ENCODE measurements around the gene UBR4. TPM values are rescaled to one million over a fixed set of nuclear protein-coding genes. Genes with fewer than 3 reads are reported as not detected.
"Not testable (repeated sequence)": the region's sequence is repeated elsewhere in the genome, so short reads cannot be mapped to it uniquely, and the experiment has no call there.

The UBR4 gene
- polyA plus RNA-seq, 2 of the 4 experiments (the other 2 are of a cell fraction) = 55.8 to 74.3 TPM

DNA sequence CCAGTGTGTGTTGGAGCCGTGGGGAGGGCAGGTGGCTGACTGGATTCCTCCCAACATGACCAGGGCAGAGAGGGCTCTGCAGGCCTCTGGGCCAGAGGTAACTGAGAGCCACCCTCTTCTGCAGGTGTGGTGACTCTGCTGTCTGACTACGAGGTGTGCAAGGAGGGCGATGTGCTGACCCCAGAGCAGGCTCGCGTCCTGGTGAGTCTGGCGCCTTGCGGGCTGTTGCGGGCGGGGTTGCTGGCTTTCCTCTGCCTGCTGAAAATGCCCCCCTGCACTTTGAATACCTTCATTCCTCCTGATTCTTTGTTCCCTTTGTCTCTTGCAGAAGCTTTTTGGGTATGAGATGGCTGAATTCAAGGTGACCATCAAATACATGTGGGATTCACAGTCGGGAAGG, 48.3 kb upstream of the UBR4 start (continued):
- TF ChIP-seq HES2 (IDR thresholded peaks at IDR 0.05) (no peak), SREBF2 (IDR thresholded peaks at IDR 0.05) (no peak), FOSL2 (IDR thresholded peaks at IDR 0.05) (no peak), FOSL2 (CRISPR knock-in tag; IDR thresholded peaks at IDR 0.05) (no peak), MAFK (IDR thresholded peaks at IDR 0.05; ENCODE audit: partially characterized antibody) (no peak), TP53 (CRISPR knock-in tag; IDR thresholded peaks at IDR 0.05) (no peak)

DNA sequence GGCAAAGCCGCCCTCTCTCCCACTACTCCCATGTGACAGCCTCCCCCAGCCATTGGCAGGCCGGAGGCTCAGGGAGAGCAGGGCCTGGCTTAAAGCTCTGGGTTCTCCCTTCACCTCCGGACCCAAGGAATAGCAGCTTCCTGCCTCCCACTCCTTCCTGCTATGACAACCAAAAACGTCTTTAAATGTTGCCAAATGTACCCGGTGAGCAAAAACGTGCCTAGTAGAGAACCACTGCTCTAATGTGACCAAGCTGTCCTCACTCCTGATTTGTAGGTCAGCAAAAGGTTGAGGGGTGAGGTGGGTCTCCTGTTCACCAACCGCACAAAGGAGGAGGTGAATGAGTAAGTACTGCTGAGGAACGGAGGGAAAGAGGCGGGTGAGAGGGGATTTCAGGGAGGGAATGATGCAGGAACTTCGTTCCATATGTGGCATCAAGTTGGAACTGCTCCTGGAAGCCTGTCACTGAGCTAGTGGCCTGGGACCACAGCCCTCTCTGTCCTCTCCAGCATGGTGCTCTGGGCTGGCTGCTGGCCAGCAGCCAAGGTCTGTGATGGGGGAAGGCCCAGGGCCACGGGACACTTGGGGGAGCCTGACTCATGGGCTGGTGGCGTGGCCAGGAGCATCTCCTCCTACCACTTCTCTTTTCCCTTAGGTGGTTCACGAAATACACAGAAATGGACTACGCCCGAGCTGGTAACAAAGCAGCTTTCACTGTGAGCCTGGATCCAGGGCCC, 47.3 kb upstream of the UBR4 start:
- ChIA-PET CTCF (interaction anchor here (0.6 to 2.4 kb wide), 3 partner anchors 16 to 144 kb away, joined by 3 to 12 read pairs (median 5); no protein-coding TSS in a partner anchor), POLR2A (no interaction called here)
- FAIRE-seq = no peak
- no peak for DNase-seq (ENCODE audit: low read depth in 1 of 2, low spot score in 1 of 2)
- no peak overlapping the region for H3K4me3 ChIP-seq
- no peaks in the 10 kb centered on the region for H3K9me3 ChIP-seq
- H3K27ac ChIP-seq = no peak overlapping the region
- TF ChIP-seq KDM1A (IDR thresholded peaks at IDR 0.05; ENCODE audit: low read depth) (no peak), CTCF (IDR thresholded peaks at IDR 0.05) (no peak), ZFP36 (IDR thresholded peaks at IDR 0.05; ENCODE audit: borderline replicate concordance, partially characterized antibody) (no peak), PHF8 (IDR thresholded peaks at IDR 0.05; ENCODE audit: borderline replicate concordance, low read depth) (no peak), SREBF2 (IDR thresholded peaks at IDR 0.05) (no peak), KDM5A (IDR thresholded peaks at IDR 0.05) (no peak), MYC (IDR thresholded peaks at IDR 0.05; ENCODE audit: borderline replicate concordance, low read length) (no peak), CBX2 (IDR thresholded peaks at IDR 0.05; ENCODE audit: borderline replicate concordance, low read depth) (no peak), SMC3 (IDR thresholded peaks at IDR 0.05) (no peak), MAFK (IDR thresholded peaks at IDR 0.05; ENCODE audit: partially characterized antibody) (no peak), MAZ (IDR thresholded peaks at IDR 0.05; ENCODE audit: borderline replicate concordance, low read depth, low read length) (no peak), JUNB (IDR thresholded peaks at IDR 0.05) (no peak), EP300 (IDR thresholded peaks at IDR 0.05) (no peak)
- TF ChIP-seq, protein P1, sequence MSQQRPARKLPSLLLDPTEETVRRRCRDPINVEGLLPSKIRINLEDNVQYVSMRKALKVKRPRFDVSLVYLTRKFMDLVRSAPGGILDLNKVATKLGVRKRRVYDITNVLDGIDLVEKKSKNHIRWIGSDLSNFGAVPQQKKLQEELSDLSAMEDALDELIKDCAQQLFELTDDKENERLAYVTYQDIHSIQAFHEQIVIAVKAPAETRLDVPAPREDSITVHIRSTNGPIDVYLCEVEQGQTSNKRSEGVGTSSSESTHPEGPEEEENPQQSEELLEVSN (IDR thresholded peaks at IDR 0.05; ENCODE audit: borderline replicate concordance, low read depth) = no peak
- H3K4me1 ChIP-seq = peaks cover 16% of the 10 kb centered on the region; the same call in 2 of the 3 replicates
- WGBS (ENCODE audit: missing lambda C conversion rate) = 71% methylated on average over 12 of the region's 15 CpGs
- no peak overlapping the region for H3K4me2 ChIP-seq
- no peak for ATAC-seq

DNA sequence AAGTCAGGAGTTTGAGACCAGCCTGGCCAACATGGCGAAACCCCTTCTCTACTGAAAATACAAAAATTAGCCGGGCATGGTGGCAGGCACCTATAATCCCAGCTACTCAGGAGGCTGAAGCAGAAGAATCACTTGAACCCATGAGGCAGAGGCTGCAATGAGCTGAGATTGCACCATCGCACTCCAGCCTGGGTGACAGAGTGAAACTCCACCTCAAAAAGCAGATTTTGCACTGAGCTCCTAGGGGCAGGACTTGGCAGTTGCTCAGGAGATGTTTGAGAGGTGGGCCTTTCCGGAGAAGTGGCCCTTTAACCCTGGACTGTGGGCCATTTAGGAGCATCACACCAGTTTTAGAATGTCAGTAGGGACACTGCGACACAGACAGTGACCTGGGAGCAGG, 46.2 kb upstream of the UBR4 start:
- H3K4me1 ChIP-seq = peaks cover 16% of the 10 kb centered on the region; the same call in 2 of the 3 replicates
- DNase-seq (ENCODE audit: low read depth in 1 of 2, low spot score in 1 of 2); ATAC-seq; H3K27ac ChIP-seq; H3K9me3 ChIP-seq; POLR2A ChIA-PET; FAIRE-seq; H3K4me3 ChIP-seq; H3K4me2 ChIP-seq: not testable (repeated sequence)
- CTCF ChIA-PET = interaction anchor here (0.8 to 2.4 kb wide), 3 partner anchors 11 to 53 kb away, joined by 3 to 12 read pairs (median 3); no protein-coding TSS in a partner anchor
- WGBS (ENCODE audit: missing lambda C conversion rate) = 88% methylated on average over 5 of the region's 5 CpGs

DNA sequence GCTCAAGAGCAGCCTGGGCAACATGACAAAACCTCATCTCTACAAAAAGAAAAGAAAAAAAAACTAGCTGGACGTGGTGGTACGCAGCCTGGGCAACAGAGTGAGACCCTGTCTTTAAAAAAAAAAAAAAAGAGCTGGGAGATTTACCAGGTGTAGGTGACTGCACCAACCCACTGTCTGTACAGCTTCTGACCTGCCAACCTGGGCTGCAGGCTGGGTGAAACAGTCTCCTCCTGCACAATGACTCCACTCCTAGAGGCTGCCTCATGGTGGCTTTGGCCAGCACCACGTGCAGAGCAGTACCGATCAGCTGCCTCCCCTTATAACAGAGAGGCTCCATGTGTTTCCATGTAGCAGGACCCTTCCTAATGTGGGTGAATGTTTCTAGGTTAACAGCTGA, 45.2 kb upstream of the UBR4 start:
- TF ChIP-seq HEYL (CRISPR knock-in tag; IDR thresholded peaks at IDR 0.05) (no peak), FOSL2 (IDR thresholded peaks at IDR 0.05) (no peak), FOSL2 (CRISPR knock-in tag; IDR thresholded peaks at IDR 0.05) (no peak), ZC3H11A (IDR thresholded peaks at IDR 0.05) (no peak), NPAS2 (CRISPR knock-in tag; IDR thresholded peaks at IDR 0.05; ENCODE audit: borderline replicate concordance) (no peak), CEBPB (IDR thresholded peaks at IDR 0.05) (no peak)
- TF ChIP-seq, protein P2, sequence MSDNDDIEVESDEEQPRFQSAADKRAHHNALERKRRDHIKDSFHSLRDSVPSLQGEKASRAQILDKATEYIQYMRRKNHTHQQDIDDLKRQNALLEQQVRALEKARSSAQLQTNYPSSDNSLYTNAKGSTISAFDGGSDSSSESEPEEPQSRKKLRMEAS (IDR thresholded peaks at IDR 0.05) = no peak
- Histone ChIP-seq H3K4me3 (no peak overlapping the region), H3K9me3 (no peaks in the 10 kb centered on the region), H3K4me2 (no peak overlapping the region), H3K4me1 (peaks cover 18% of the 10 kb centered on the region; the same call in 2 of the 3 replicates), H3K27ac (no peak overlapping the region)
- DNase-seq (ENCODE audit: low read depth in 1 of 2, low spot score in 1 of 2) (no peak), FAIRE-seq (no peak), ATAC-seq (no peak)
- POLR2A ChIA-PET = no interaction called here
- WGBS (ENCODE audit: missing lambda C conversion rate) = 96% methylated on average over 4 of the region's 4 CpGs
- CTCF ChIA-PET = interaction anchor here (0.6 to 2.4 kb wide), 6 partner anchors 9 to 396 kb away, joined by 3 to 12 read pairs (median 3); no protein-coding TSS in a partner anchor
